GM12891 (cell line): Measurements from ENCODE around the gene ZKSCAN1. TPM values are rescaled to one million over a fixed set of nuclear protein-coding genes. Genes with fewer than 3 reads are reported as not detected.
"Not testable (repeated sequence)": the region's sequence is repeated elsewhere in the genome, so short reads cannot be mapped to it uniquely, and the experiment has no call there.

Experiments
- DNase-seq: peaks from one replicate; pipeline ENCODE4 v3.0.0; 2011; ENCODE audit warnings: low spot score; ENCODE audit not compliant: insufficient read length
- FAIRE-seq: peaks from 2 replicates; lab custom pipeline; 2011; peaks lifted over from hg19 to GRCh38; lab: Jason Lieb, UNC
- PAX5 ChIP-seq: IDR thresholded peaks from 2 replicates; pipeline ENCODE4 v1.6.1; 2011; ENCODE audit warnings: low read length, moderate library complexity, mild to moderate bottlenecking; ENCODE audit not compliant: insufficient read depth, severe bottlenecking
- POLR2A ChIP-seq: IDR thresholded peaks from 2 replicates; pipeline ENCODE4 v1.6.1; 2011; ENCODE audit warnings: low read depth, low read length, control low read depth
- POLR2AphosphoS5 ChIP-seq: IDR thresholded peaks from 2 replicates; pipeline ENCODE4 v1.6.1; 2011; ENCODE audit warnings: low read depth, low read length, control low read depth
- POU2F2 ChIP-seq: IDR thresholded peaks from 2 replicates; pipeline ENCODE4 v1.6.1; 2011; ENCODE audit warnings: low read depth, mild to moderate bottlenecking, control low read depth, low read length, moderate library complexity
- SPI1 ChIP-seq: IDR thresholded peaks from 2 replicates; pipeline ENCODE4 v1.6.1; 2011; ENCODE audit warnings: low read depth, low read length, control low read depth
- TAF1 ChIP-seq: IDR thresholded peaks from 2 replicates; pipeline ENCODE4 v1.6.1; 2011; ENCODE audit warnings: low read depth, low read length, control low read depth
- polyA plus RNA-seq: library from polyadenylated mRNA; unstranded; fragments of >200 nt; gene quantifications from one replicate; pipeline ENCODE4 v1.2.1, GENCODE V29; 2012; ENCODE audit warnings: low read depth, missing spikeins, inconsistent platforms; ENCODE audit not compliant: missing spikeins

Gene ZKSCAN1
- polyA plus RNA-seq: 10.5 TPM

DNA sequence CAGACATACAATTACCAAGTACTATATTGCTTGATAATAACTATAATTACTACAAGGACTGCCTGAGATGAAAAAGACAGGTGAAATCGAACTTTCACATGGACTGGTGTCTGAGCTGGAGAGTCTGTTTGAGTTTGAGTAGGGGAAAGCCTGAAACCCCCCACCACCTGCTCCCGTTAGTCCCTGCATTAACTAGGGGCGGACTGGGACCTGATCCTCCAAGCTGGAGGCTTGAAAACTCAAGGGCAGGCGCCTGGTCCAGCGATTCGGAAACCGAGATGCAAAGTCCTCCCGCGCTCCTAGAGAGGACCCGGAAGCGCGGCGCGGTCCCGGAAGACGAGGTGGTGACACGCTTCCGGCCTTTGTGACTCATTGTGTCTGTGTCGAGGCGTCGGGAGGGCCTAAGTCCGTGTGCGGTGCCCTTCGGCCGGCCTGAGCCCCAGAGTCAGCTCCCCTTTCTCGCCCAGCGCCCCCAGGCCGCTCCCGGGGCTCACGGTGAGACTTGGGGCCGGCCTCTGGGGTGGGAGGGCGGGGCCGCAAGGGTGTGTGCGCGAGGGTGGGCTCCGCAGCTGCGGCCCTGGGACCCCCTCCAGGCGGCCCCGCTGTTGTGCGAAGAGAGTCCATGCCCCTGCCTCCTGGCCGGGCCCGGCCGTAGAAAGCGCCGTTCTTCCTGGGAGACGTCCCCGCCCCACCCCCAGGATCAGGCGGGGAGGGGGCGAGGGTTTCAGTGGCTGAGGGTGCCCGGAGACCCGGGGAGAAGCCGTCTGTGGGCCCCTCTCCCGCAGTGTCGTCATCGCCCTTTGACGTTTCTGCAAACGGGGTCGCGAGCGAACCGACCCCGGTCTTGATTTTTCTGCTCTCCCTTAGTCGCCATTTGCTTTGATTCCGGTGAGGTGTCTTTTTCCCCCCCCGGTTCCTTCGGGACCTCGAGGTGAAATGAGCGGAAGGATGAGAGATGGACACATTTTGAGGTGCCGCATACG is at the start of gene ZKSCAN1:
Gene ZKSCAN1, plus strand, starts transcription at position 365 of the 983 bp plus-strand sequence. CDS start 7,911 bp downstream, outside the sequence.
- DNase-seq: peak; percentile 93
- peak; percentile 86 for FAIRE-seq
- TF ChIP-seq TAF1 (peak; percentile 99), SPI1 (no peak), POLR2AphosphoS5 (peak; percentile 97), POU2F2 (peak; percentile 56; the same call in 1 of the 2 replicates), PAX5 (no peak), POLR2A (peak; percentile 96)

DNA sequence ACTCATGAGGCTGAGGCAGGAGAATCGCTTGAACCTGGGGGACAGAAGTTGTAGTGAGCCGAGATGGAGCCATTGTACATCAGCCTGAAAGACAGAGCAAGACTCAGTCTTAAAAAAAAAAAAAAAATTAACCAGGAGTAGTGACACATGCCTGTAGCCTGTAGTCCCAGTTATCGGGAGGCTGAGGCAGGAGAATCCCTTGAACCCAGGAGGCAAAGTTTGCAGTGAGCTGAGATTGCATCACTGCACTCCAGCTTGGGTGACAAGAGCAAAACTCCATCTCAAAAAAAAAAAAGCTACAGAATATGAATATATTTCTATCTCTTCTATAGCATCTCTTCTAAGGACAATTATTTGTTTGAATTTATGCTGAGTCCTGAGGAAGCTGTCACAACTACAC is 46.1 kb upstream of the ZKSCAN1 start:
- TF ChIP-seq POLR2A (no peak), POU2F2 (no peak), TAF1 (no peak), PAX5 (no peak), SPI1 (no peak), POLR2AphosphoS5 (no peak)
- DNase-seq (no peak), FAIRE-seq (no peak)

DNA sequence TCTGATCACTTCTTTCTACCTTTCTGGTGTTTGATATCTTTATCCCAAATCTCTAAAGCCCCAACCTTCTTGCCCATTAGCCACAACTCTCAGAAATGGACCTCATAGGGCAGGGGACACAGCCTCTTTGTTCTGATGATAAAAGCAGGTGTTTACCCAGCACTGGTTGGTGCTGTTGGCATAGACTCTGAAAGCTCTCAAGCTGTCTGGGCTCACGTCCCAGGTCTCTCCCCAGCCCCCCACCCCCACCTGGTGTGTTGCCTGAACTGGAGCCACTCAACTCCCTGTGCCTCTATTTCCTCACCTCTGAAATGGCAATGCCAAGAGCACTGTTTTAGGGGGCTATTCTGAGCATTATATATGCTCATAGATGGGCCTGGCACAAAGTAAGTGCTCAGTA is 45.6 kb upstream of the ZKSCAN1 start:
- FAIRE-seq, DNase-seq: not testable (repeated sequence)

DNA sequence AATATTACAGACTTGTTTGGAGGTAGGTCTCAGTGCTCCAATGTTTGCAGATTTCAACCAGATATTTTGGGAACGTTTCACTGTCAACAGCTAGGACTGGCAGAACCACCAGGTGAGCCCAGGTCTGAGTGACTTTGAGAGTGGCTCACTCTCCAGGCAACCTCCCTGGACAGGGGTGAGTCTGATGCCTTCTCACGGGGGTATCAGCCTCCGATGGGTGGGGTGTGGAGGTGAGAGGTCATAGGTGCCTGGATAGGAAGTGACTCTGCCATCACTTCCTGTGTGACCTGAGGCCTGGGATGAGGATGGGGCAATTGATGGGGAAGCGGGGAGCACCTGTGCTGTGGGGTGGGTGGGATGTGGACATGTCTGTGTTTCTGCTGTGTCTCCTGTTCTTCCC is 44.2 kb upstream of the ZKSCAN1 start:
- TF ChIP-seq POLR2AphosphoS5 (no peak), PAX5 (no peak), POU2F2 (no peak), POLR2A (no peak), TAF1 (no peak), SPI1 (no peak)
- no peak for FAIRE-seq
- no peak for DNase-seq

DNA sequence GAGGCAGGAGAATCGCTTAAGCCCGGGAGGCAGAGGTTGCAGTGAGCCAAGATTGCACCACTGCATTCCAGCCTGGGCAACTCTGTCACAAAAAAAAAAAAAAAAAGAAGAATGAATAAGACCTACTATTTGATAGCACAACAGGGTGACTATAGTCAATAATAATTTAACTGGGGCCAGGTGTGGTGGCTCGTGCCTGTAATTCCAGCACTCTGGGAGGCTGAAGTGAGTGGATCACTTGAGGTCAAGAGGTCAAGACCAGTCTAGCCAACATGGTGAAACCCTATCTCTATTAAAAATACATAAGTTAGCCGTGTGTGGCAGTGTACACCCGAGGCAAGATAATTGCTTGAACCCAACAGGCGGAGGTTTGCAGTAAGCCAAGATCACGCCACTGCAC is 41.6 kb upstream of the ZKSCAN1 start:
- DNase-seq, FAIRE-seq: not testable (repeated sequence)

DNA sequence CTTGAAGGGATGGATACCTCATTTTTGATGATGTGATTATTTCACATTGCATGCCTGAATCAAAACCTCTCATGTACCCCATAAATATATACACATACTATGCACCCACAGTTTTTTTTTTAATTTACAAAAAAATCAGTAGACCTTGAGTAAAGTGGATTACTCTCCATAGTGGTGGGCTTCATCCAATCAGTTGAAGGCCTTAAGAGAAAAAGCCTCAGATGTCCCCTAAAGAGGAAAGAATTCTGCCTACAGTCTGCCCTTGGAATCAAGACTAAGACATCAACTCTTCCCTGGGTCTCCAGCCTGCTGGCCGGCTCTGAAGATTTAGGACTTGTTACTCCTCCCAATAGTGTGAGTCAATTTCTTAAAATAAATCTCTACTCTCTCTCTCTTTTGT is 40.7 kb upstream of the ZKSCAN1 start:
- FAIRE-seq (no peak), DNase-seq (no peak)
- no peak for TF ChIP-seq TAF1

DNA sequence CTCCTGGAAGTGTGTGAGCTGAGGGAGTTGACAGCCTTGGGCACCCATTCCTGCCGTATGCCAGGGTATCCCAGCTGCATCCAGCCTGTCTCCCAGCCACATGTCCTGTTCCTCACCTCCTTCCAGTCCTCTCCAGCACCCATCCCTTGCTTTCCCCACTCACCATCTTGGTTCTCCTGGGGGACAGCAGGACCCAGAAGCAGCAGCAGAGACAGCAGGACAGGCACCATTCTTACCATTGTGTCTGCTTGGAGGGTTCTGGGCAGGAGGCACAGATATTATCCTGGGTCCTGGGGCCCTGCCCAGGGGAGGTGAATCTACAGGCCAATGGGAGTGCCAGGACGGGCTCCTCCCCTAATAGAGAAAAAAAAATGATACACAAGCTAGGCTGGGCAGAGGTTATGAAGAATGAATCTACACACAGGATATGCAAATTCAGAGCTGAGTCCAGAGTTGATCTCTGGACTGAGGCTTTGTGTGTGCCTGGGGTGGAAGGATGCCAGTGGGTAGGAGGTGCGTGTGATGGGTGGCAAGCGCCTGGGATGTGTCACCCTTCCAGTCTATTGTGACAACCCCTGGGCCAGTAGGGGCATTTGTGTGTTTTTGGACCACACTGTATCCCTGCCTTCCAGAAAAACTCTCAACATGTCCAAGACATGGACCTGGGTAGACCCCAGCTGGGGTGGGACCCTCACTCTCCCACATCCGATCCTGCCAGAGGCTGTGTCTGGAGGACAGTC is 39.4 kb upstream of the ZKSCAN1 start, which contains the start of gene AZGP1:
Gene AZGP1, minus strand, starts transcription at position 250 of the 740 bp plus-strand sequence. Its CDS starts 11 bp downstream, at position 239.
- DNase-seq: no peak
- TF ChIP-seq POU2F2: no peak; the same call in 1 of the 2 replicates
- no peak for TF ChIP-seq PAX5
- no peak for TF ChIP-seq SPI1
- TF ChIP-seq POLR2A: no peak
- TF ChIP-seq POLR2AphosphoS5: no peak
- no peak for TF ChIP-seq TAF1
- FAIRE-seq: no peak

DNA sequence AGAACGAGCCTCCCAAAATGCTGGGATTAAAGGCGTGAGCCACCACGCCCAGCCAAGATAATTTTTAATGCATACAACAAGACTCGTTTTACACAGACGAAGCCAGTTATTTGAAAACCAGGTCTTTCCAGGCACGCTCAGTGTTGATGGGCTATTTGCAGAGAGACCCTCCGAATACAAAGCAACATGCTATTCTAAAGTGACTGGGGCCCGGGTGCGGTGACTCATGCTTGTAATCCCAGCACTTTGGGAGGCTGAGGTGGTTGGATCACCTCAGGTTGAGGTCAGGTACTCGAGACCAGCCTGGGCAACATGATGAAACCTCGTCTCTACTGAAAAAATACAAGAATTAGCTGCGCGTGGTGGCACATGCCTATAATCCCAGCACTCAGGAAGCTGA is 38.8 kb upstream of the ZKSCAN1 start:
- DNase-seq: no peak
- TF ChIP-seq TAF1: no peak
- TF ChIP-seq PAX5: no peak
- TF ChIP-seq SPI1: no peak
- no peak for TF ChIP-seq POU2F2
- TF ChIP-seq POLR2AphosphoS5: no peak
- TF ChIP-seq POLR2A: no peak
- no peak for FAIRE-seq

DNA sequence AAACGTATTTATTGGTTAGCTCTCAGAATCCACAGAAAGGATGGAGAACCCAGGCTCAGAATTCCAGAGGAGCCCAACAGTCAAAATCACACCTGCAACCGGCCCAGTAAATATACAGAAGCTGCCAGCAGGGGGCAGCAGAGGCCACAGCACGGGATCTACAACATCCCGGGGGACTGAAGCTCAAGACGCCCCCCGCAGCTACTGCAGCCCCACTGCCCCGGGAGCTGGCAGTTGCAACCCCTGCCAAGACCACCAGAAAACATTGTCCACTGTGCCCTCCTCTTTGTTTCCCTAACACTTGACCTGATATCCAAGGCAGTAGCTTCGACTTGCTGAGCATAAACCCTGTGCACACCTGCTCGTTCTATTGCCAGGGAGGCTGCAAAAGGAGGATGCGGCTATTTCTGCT is 35.6 kb upstream of the ZKSCAN1 start:
- peak; percentile 62 for FAIRE-seq
- DNase-seq: not testable (repeated sequence)

DNA sequence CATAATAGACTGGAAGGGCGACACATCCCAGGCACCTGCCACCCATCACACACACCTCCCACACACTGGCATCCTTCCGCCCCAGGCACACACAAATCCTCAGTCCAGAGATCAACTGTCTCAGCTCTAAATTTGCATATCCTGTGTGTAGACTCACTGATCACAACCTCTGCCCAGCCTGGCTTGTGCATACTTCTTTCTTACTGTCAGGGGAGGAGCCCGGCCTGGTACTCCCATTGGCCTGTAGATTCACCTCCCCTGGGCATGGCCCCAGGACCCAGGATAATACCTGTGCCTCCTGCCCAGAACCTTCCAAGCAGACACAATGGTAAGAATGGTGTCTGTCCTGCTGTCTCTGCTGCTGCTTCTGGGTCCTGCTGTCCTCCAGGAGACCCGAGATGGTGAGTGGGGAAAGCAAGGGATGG is 34.9 kb upstream of the ZKSCAN1 start:
- not testable (repeated sequence) for DNase-seq
- peak; percentile 79 for FAIRE-seq

DNA sequence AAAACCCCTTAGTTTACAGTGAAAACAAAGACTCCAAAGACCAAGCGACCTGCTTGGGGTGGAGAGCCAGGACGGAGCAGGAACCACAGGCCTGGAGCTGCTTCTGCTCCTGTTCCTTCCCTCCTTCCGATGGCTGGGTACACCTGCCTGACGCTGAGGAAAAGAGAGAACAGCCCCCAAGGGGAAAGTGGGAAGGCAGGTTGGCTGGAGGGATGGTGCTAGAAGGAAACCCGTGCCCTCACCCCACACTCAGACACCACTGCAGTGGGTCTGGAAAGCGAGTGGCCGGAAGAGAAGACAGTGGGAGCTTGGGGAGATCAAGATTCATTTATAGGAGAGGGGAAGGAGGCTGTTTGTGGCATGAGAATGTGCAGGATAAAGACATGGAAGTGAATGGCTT is 34.3 kb upstream of the ZKSCAN1 start:
- not testable (repeated sequence) for DNase-seq, FAIRE-seq
